NCI-H2107 (cell line): Measurements from ENCODE around the gene CDH24.

Experiments
- DNase-seq: peaks from one replicate; lab custom pipeline; 2025; lab: John Stamatoyannopoulos, UW

CDH24 gene

DNA sequence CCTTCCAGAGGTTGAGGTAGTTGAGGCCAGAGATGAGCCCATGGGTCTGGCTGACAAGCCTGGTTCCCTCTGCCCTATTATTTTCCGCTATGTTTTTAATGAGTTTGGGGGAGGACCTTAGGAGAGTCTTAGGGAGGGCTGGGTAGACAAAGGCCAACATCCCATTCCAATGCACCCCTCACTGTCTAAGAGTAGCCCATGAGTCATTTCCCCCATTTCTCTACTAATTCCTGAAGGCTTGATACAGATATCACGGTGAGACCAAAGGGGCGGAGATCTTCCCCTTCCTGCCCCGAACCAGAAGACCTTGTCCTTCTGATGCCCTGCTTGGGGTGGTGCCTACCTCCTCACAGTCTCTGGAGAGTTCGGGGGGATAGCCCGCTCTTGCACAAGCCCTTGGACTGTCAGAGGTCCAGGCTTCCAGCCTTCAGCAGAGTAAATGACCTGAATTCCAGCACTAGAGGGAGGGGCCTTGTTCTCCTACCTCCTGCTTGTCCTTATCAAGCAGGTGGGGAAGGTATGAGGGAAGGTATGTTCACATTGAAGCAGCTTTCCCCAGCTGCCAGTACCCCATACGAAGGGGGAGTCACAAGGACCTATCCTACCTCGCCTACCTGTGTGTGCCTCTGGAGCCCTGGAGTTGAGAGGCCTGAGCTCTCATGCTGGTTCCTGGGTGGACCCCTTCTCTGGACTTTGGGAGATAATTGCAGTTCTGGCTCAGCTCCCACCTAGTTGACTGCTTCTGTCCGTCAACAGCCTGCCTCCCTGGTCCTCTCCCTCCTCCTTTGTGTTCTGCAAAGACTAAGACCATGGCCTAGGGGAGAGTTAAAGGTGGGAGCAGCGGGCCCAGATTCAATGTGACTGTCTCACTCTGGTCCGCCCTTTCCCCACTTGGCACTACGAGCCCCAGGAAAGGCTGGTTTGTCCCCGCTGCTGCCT is 11.6 kb downstream of the CDH24 start:
- no peak for DNase-seq

DNA sequence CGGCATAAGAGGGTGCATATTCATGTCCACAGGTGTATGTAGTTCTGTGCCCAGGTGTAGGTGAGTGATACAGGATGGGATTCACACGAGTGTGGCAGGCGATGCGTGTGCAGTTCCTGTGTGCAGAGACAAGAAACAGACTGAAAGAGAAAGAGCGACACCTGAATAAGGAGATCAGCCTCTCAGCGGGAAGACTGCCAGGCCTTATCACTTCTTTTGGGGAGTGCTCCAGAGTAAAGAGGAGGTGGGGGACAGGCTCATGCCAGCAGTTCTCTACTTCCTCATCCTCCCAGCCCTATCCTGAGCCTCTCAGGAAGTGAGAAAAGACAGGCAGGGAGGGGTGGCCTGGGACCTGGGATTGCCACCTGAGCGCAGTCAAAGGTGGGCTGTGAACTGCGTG is 12.5 kb downstream of the CDH24 start:
- no peak for DNase-seq

DNA sequence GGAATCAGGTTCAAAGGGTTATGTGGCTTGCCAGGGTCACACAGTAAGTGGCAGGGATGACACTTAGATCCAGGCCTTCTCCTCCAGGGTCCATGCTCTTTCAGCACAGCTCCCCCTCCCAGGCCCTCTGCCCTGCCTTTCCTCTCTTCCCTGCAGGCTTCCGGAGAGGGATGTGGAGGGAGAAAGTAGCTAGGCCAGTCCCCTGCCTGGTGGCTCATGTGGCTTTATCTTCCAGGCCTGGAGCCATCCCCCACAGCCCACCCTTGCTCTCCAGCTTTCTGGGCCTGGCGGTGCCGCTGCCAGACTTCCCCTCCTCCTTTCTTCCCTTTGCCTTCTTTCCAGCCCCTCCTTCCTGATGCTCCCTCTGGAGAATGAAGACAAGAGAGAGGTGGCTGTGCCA is 13.6 kb downstream of the CDH24 start:
- DNase-seq = no peak

DNA sequence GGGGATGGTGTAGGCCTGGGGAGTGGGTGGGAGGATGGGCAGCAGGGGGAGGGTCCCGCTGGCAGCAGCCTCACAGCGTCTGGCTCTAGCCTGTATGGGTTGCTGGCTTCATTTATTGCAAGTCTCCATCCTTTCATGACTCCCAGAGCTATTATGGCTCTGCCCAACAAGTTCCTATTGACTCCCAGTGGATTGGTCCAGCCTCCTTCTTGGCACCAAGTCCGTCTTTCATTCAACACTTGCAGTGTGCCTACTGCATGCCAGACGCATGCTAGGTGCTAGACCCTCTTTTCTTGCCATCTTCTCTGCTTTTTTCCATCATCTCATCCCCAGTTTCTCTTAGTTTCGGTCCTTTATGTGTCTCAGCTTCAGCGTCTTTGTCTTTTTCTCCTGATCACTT is 14.2 kb downstream of the CDH24 start:
- DNase-seq = no peak

DNA sequence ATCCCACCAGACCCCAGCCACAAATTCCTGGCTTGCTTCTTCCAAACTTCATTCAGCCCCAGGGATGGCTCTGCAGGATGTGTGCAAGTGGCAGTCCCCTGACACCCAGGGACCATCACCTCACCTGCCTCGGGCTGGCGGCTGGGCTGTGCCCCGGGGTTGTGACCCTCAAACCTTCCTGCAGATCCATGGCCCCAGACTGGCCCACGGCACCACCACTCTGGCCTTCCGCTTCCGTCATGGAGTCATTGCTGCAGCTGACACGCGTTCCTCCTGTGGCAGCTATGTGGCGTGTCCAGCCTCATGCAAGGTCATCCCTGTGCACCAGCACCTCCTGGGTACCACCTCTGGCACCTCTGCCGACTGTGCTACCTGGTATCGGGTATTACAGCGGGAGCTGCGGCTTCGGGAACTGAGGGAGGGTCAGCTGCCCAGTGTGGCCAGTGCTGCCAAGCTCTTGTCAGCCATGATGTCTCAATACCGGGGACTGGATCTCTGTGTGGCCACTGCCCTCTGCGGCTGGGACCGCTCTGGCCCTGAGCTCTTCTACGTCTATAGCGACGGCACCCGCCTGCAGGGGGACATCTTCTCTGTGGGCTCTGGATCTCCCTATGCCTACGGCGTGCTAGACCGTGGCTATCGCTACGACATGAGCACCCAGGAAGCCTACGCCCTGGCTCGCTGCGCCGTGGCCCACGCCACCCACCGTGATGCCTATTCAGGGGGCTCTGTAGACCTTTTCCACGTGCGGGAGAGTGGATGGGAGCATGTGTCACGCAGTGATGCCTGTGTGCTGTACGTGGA is 15.0 kb downstream of the CDH24 start, which contains the start of gene PSMB11:
Gene PSMB11 (plus strand): TSS at position 51 of the 804 bp plus-strand sequence. CDS start 14 bp downstream, at position 65.
- no peak for DNase-seq

DNA sequence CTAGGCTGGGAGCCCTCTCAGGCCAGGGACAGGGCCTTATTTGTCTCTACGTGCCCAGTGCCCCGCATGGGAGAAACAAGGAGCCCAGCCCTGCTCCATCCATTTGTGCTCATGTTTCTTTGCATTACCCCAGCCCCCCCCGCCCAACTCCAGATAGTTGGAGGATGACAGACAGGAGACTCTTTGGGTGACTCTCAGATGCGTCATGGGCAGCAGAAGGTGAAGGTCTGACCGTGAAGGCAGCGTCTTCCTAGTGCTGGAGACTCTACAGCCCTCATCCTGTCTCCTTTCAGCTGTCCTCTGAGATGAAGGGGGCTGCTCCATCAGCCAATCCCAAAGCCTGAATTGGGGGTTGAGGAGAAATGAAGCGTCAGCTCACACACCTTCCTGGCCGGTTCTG is 15.6 kb downstream of the CDH24 start:
- DNase-seq = no peak

DNA sequence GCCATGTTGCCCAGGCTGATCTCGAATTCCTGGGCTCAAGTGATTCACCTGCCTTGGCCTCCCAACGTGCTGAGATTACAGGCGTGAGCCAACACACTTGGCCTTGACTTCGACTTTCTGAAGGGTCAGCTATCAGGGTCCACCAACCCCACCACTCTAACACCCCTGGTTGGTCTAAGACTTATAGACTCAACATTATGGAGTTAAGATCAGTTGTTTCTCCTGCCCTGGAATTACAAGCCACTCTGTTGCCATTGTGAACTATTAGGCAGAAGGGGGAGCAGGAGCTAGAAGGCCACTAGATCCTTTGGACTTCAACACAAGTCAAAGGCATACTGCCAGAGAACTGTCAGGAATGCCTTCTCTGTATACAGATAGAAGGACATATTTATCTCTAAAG is 17.2 kb downstream of the CDH24 start:
- DNase-seq = no peak

DNA sequence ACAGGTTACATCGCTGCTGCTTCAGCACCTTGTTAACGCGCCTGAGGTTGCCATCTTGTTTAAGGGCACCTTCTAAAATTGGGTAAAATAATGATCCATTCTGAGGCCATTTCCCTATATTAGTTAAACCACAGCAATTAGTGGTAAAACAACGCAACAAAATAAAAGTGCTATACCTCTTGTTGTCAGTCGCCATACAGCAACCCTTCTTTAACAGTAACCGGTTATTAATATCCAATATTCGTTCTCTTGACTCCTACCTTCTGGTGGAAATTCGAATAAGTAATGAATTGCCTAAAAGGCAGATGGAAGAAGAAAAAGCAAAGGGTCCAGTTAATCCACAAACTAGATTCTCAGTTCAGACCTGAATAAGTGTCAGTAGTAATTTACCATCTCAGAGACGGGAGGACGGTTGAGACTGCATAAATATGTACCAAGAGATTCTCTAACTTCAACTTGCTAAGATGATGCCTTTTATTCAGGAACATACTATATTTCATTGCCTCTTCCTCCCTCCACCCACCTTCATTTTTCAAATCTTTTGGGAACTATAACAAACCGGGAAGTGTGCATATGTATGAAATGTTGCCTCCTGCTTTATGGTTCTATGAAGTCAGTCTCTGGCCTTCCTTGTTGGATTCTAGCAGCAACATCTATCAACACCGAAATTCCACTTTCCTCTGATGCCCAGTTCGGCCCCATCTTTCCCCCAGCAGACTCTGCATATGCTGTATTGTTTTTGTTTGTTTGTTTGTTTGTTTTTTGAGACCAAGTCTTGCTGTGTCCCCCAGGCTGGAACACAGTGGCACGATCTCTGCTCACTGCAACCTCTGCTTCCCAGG is 21.8 kb downstream of the CDH24 start:
- no peak for DNase-seq

DNA sequence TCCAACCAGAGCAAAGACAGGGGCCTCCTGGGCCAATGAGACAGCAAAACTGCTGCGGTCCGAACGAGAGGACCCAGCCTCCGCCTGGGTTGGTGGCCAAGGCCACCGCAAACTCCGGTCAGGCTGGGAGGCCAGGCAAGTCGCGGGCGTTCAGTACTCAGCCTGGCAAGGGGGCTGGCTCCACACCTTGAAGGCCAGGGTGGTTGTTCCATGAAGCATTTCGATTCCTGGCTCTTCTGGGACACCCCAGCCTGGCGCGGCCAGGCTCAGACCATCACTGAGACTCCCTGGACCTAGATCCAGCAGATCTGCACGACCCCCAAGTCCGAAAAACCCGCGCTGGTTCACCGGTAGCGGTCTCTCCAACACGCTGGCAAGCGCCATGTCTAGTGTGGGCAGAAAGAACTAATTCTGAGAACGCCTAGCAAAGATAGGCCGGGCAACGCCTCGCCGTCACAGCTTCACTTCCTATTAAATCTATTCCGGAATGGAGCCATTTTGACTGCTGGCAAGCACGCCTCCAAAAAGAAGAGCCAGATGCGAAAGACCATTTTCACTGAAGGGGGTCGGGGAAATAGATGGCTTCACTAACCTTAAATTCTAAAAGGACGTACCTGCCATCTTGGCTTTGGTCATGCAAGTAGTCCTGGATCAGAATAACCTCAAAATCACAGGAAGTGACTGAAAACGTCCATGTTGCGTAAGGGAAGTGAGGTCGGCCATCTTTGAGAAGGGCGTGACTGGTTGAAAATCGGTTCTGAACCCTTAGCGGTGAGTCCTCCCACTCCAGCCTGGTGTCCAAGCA is 22.6 kb downstream of the CDH24 start, which contains the start of gene PSMB5:
Gene PSMB5 (minus strand): TSS at position 403 of the 805 bp plus-strand sequence. CDS start 19 bp downstream, at position 384.
- no peak for DNase-seq

DNA sequence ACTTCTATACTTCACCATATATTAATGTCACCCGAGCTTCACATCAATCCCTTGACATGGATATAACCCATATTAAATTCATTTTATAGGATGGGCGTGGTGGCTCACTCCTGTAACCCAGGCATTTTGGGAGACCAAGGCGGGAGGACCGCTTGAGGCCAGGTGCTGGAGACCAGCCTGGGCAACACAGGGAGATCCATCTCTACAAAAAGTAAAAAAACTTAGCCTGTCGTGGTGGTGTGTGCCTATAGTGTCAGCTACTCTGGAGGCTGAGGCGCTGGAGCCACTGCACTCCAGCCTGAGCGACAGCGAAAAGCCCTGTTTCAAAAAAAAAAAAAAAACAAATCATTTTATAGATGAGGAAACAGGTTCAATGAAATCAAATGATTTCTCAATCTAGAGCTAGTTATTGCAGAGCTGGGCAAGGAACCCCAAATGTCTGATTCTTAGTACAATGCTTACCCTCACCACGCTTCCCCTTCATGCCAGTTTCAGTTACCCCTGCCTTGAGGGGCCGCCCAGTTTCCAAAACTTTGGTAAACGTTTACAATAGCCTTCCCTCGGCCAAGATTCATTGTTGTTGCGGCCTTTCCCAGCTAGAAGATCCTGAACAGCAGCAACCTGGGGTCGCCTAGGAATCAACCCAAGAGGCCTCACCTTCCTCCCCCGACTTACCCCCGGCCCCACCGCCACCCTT is 23.4 kb downstream of the CDH24 start:
- DNase-seq = no peak

DNA sequence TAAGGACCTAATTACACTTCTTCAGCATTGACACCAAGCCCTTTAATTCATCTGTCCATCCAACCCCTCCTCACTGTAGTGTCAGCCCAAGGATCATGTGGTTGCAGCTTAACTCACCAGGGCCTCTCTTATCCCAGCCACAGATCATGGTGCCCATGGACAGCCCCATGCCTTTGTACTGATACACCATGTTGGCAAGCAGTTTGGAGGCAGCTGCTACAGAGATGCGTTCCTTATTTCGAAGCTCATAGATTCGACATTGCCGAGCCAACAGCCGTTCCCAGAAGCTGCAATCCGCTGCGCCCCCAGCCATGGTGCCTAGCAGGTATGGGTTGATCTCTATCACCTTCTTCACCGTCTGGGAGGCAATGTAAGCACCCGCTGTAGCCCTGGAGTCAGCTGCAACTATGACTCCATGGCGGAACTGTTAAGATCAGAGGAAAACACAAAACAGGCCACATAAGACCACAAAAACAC is 24.0 kb downstream of the CDH24 start:
- DNase-seq = no peak

DNA sequence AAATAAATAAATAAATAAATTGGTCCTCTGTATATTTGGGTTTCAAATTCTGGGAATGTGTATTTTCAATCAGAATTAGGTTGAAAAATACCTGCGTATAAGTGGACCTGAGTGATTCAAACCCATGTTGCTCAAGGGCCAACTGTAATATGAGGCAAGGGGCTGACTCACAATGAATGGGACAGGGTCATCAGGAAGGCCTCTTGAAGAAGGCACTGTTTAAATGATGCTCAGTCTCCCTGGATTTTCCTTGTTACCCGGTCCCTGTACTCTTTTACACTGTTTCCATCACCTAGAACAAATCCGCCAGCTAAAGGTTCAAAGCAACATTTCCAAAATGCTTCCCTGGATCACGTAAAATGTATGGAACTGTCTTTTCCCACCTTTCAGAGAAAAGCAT is 26.4 kb downstream of the CDH24 start:
- no peak for DNase-seq

DNA sequence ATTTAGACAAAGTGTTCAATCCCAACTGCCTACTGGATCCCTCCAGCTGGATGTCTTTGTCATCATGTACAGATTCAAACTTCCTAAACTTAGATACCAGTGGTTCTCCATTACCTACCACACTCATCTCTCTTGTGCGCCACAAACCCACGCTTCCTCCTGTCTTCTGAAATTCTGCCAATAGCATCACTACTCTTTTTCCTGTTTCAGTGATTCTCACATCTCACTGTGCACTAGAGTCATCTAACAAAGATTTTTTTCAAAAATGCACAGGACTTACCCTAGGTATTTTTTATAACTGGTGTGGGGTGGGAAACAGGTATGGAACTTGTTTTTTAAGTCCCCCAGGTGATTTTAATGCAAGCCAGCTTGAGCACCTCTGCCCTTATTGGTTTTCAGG is 28.5 kb downstream of the CDH24 start:
- DNase-seq = no peak

DNA sequence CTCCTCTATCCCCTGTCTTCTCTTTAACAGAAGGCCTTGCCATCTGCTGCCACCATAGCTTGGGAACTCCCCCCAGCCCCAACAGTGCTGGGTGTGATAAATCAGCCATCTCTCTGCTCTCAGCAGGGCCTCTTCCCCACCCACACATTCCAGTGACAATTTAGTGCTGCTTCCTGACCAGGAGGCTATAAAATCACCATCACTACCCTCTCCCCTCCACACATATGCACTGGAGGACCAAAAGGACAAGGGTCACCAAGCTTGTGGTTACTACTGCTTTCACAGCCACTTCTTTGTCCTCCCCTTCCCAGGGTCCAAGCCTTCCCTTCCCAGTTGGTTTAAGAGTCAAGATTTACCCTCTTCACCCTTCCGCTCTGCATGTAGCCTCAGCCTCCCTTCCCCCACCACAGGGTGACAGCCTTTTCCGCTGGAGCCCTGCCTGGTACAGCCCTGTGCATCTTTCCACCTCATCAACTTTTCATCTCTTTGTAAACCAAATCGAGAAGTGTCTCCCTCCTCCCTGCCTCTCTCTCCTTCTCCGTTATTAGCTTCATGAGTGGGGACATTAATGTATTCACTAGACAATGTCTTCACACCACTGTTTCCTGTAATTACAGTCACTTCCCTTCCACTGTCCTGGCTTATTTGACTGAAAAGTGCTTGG is 32.0 kb downstream of the CDH24 start:
- no peak for DNase-seq

DNA sequence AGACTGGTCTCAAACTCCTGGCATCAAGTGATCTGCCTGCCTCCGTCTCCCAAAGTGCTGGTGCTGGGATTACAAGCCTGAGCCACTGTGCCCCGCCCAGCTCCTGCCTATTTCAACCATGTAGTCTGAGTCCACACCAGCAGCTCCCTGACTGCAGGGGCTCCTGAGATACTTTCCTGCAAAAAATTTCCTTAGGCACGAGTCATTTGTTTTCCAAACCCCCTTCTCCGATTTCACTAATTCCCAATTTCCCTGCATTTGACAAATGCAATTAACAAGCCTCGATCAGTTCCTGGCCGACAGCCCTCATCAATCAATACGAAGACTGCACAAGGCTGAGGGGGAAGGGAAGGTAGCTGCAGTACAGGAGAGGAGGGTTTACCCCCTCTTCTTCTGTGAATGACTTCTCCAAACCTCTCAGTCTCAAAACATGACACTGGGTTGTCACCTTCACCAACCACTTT is 32.7 kb downstream of the CDH24 start:
- no peak for DNase-seq

DNA sequence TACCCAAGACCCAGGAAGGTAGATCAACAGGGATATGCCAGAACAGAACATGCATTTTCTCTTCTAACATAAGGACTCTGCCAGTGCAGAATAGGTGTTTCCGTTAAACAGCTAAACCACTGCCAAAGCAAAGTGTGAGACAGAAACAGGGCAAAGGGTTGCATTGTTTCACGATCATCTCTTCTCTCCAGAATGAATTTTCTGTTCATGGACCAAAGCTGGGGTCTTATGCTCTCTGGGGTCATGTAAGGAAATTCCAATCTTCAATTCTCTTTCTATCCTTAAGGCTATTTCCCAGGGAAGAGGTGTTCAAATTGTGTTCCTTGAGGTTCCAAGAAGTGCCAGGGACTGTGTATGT is 33.5 kb downstream of the CDH24 start:
- no peak for DNase-seq

DNA sequence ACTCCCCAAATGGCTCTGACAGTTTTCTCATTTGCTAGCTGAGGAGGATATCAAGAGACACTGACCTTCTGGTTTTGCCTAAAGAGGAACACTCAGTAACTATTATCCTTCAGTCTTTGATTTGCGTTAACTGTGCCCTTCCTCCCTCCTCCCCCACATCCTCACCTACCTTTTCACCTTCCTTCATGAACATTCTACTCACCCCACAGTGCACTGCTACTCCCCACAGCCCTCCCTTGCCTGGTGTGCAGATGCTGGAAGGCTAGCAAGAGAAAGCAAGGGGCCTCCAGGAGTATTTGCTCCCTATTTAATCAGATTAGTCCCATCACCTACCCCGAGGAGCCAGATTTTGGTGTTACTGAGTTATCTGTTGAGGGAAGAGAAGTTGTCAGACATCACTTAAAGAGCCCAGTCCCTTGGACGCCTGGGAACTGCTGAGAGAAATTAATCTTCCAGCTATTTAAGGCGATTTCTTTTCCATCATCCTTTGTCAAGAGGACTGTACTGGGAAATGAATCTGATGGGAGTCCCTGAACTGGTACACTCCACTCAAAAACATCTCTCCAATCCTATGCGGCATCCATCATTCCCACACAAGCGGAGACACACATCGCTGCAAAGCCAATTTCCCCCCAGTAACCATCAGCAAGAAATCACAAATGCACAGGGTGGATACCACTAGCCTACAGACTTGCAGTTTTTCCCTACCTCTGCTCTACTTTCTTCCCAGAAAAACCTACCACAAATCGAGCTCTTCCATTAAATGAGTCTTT is 34.1 kb downstream of the CDH24 start:
- no peak for DNase-seq

DNA sequence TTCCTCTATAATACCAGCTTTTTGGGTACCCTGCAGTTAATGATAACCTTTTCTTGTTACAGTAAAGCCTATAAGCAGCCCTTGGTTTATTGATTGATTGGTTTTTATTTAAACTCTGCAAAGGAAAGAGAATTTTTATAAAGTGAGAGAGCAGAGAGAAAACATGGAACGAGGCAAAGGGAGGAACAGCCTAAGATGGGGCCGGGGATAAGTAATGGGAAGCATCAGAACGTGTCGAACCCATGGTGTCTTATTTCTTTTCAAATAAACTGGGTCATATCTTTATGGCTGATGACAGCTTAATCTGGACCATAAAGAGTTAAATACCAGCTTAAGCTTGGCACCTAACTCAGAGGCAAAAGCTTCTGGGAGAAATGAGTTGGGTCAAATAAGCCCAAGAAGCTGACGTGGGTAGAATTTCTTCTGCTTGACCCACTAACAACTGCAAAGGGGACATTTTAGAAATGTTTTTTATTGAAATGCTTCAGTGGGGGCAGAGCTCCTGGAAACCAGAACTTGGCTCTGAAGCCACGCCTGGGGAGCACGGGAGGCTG is 35.4 kb downstream of the CDH24 start:
- no peak for DNase-seq

DNA sequence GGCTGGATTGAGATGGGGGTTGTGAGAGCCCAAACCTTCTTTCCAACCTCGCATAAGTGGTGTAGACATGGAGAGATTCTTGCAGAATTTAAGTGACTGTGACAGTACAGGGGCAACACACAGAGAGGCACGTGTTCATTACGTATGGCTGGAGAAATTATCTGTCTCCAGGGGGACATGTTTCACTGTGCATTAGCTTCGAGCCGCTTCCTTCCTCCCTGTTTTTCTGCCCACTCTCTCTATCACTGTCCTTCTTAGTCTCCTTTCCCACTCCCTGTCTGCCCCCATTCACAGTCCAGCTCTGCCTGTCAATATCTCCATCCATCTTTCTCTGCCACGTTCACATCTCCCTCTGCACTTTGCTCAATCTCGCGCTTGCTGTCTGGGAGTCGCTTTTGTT is 35.9 kb downstream of the CDH24 start:
- DNase-seq = no peak
